Sigmoid colon (tissue), 3 donors: ENCODE results near the gene PLSCR3.

ENCODE experiments used
- POLR2A ChIP-seq, 2 donors: fragments of 450-650 bp; IDR thresholded peaks; one replicate each; pipeline ENCODE4 v1.6.1; 2016; ENCODE audit warnings: antibody characterized with exemption in 2 of 2, mild to moderate bottlenecking in 2 of 2, moderate library complexity in 2 of 2
- TF ChIP-seq, protein P1 (sequence below), 4 experiments: fragments of 450-650 bp in 3 of 4; fragments of 200-600 bp in 1 of 4; IDR thresholded peaks; one replicate each; pipeline ENCODE4 v1.5.1; 2016 to 2019; ENCODE audit warnings: antibody characterized with exemption in 4 of 4, mild to moderate bottlenecking in 3 of 4, moderate library complexity in 2 of 4

DNA sequence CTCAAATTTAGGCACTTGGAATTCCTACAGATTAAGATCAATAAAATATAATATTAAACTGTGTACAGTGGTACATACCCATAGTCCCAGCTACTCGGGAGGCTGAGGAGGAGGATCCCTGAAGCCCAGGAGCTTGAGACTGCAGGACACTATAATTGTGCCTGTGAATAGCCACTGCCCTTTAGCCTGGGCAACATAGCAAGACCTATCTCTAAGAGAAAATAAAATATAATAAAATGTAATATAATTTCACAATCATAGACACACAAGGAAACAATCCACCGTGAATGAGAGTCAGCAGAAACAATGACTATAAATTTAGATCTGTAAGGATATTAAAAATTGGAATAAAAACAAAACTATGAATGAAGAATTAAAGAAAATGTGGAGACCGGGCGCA lies 23.5 kb downstream of the PLSCR3 start:
- TF ChIP-seq, protein P1, sequence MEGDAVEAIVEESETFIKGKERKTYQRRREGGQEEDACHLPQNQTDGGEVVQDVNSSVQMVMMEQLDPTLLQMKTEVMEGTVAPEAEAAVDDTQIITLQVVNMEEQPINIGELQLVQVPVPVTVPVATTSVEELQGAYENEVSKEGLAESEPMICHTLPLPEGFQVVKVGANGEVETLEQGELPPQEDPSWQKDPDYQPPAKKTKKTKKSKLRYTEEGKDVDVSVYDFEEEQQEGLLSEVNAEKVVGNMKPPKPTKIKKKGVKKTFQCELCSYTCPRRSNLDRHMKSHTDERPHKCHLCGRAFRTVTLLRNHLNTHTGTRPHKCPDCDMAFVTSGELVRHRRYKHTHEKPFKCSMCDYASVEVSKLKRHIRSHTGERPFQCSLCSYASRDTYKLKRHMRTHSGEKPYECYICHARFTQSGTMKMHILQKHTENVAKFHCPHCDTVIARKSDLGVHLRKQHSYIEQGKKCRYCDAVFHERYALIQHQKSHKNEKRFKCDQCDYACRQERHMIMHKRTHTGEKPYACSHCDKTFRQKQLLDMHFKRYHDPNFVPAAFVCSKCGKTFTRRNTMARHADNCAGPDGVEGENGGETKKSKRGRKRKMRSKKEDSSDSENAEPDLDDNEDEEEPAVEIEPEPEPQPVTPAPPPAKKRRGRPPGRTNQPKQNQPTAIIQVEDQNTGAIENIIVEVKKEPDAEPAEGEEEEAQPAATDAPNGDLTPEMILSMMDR (IDR thresholded peaks at IDR 0.05): no peak
- TF ChIP-seq POLR2A (IDR thresholded peaks at IDR 0.05): no peak
